H9 (cell line): ENCODE data around the gene KRT77. TPM values are rescaled to one million over a fixed set of nuclear protein-coding genes. Genes with fewer than 3 reads are reported as not detected.

Source experiments
- DNase-seq: peaks from one replicate; pipeline ENCODE4 v3.0.0-alpha.2; 2017
- H2AFZ ChIP-seq: one replicate; pipeline ENCODE4 v1.6.1; 2013; ENCODE audit warnings: mild to moderate bottlenecking, low read length, control low read depth, moderate library complexity
- H2AK5ac ChIP-seq: 2 replicates; pipeline ENCODE4 v1.6.1; 2013; ENCODE audit warnings: low read length, control low read depth, mixed read lengths; ENCODE audit not compliant: insufficient read length
- H2BK120ac ChIP-seq: one replicate; pipeline ENCODE4 v1.6.1; 2013; ENCODE audit warnings: low read depth, mild to moderate bottlenecking, low read length, control low read depth, inconsistent platforms; ENCODE audit not compliant: poor library complexity, severe bottlenecking
- H2BK12ac ChIP-seq: 2 replicates; pipeline ENCODE4 v1.6.1; 2013; ENCODE audit warnings: low read length, control low read depth, mixed read lengths, low read depth; ENCODE audit not compliant: insufficient read length
- H2BK15ac ChIP-seq: 2 replicates; pipeline ENCODE4 v1.6.1; 2013; ENCODE audit warnings: low read depth, low read length, control low read depth
- H2BK20ac ChIP-seq: one replicate; pipeline ENCODE4 v1.6.1; 2013; ENCODE audit warnings: low read depth, mild to moderate bottlenecking, low read length, control low read depth, inconsistent platforms; ENCODE audit not compliant: poor library complexity, severe bottlenecking
- H2BK5ac ChIP-seq: 2 replicates; pipeline ENCODE4 v1.6.1; 2013; ENCODE audit warnings: low read length, control low read depth, mixed read lengths; ENCODE audit not compliant: insufficient read length
- H3K14ac ChIP-seq: 2 replicates; pipeline ENCODE4 v1.6.1; 2013; ENCODE audit warnings: low read length, control low read depth; ENCODE audit not compliant: insufficient read depth
- H3K18ac ChIP-seq: 2 replicates; pipeline ENCODE4 v1.6.1; 2013; ENCODE audit warnings: low read depth, mild to moderate bottlenecking, mixed read lengths, low read length, control low read depth; ENCODE audit not compliant: insufficient read length
- H3K23ac ChIP-seq: 2 replicates; pipeline ENCODE4 v1.6.1; 2013; ENCODE audit warnings: low read length, control low read depth, mixed read lengths, low read depth; ENCODE audit not compliant: insufficient read length
- H3K23me2 ChIP-seq: 2 replicates; pipeline ENCODE4 v1.6.1; 2013; ENCODE audit warnings: low read depth, mild to moderate bottlenecking, mixed read lengths, low read length, control low read depth; ENCODE audit not compliant: insufficient read length, poor library complexity, severe bottlenecking
- H3K27ac ChIP-seq: 2 replicates; pipeline ENCODE4 v1.5.1; 2013; ENCODE audit warnings: low read length, control low read depth, mixed read lengths, low read depth; ENCODE audit not compliant: insufficient read length
- H3K27me3 ChIP-seq: 2 replicates; pipeline ENCODE4 v1.6.1; 2013; ENCODE audit warnings: low read length, control low read depth, inconsistent platforms; ENCODE audit not compliant: insufficient read depth
- H3K4ac ChIP-seq: 2 replicates; pipeline ENCODE4 v1.6.1; 2013; ENCODE audit warnings: low read depth, mild to moderate bottlenecking, control low read depth, inconsistent platforms, low read length, moderate library complexity
- H3K4me1 ChIP-seq: 2 replicates; pipeline ENCODE4 v1.6.1; 2013; ENCODE audit warnings: low read length, control low read depth, inconsistent platforms; ENCODE audit not compliant: insufficient read depth
- H3K4me2 ChIP-seq: 2 replicates; pipeline ENCODE4 v1.6.1; 2013; ENCODE audit warnings: low read length, control low read depth, mixed read lengths; ENCODE audit not compliant: insufficient read length, insufficient read depth
- H3K56ac ChIP-seq: 2 replicates; pipeline ENCODE4 v1.6.1; 2013; ENCODE audit warnings: low read depth, mild to moderate bottlenecking, mixed read lengths, low read length, control low read depth; ENCODE audit not compliant: insufficient read length
- H3K79me1 ChIP-seq: 2 replicates; pipeline ENCODE4 v1.6.1; 2013; ENCODE audit warnings: low read depth, mild to moderate bottlenecking, moderate library complexity, low read length, control low read depth, inconsistent platforms; ENCODE audit not compliant: insufficient read depth, poor library complexity, severe bottlenecking
- H3K79me2 ChIP-seq: 2 replicates; pipeline ENCODE4 v1.6.1; 2013; ENCODE audit warnings: low read length, control low read depth, inconsistent platforms; ENCODE audit not compliant: insufficient read depth
- H3K9ac ChIP-seq: 2 replicates; pipeline ENCODE4 v1.6.1; 2013; ENCODE audit warnings: low read length, control low read depth, mixed read lengths; ENCODE audit not compliant: insufficient read length; ENCODE audit errors: extremely low read depth
- H3K9me3 ChIP-seq: one replicate; pipeline ENCODE4 v1.6.1; 2013; ENCODE audit warnings: low read depth, low read length, inconsistent platforms; ENCODE audit not compliant: control insufficient read depth
- H3T11ph ChIP-seq: one replicate; pipeline ENCODE4 v1.6.1; 2013; ENCODE audit warnings: mild to moderate bottlenecking, low read length, control low read depth, inconsistent platforms
- H4K20me1 ChIP-seq: one replicate; pipeline ENCODE4 v1.6.1; 2013; ENCODE audit not compliant: control insufficient read depth, insufficient read length, insufficient read depth
- H4K5ac ChIP-seq: 2 replicates; pipeline ENCODE4 v1.6.1; 2013; ENCODE audit warnings: low read depth, mild to moderate bottlenecking, mixed read lengths, low read length, control low read depth; ENCODE audit not compliant: insufficient read length
- H4K8ac ChIP-seq: replicated peaks from 2 replicates; pipeline ENCODE4 v1.6.1; 2013; ENCODE audit warnings: low read length, control low read depth, mixed read lengths, low read depth; ENCODE audit not compliant: insufficient read length
- H4K91ac ChIP-seq: 2 replicates; pipeline ENCODE4 v1.6.1; 2013; ENCODE audit warnings: low read depth, mild to moderate bottlenecking, moderate library complexity, mixed read lengths, low read length, control low read depth; ENCODE audit not compliant: insufficient read length
- H3K27ac Mint-ChIP-seq, 3 experiments: 2 replicates in 2 of 3; 3 replicates in 1 of 3; pipeline ENCODE4 v1.8.0; 2020 to 2021; ENCODE audit warnings: mixed read lengths in 3 of 3, mild to moderate bottlenecking in 1 of 3, moderate library complexity in 1 of 3
- H3K27me3 Mint-ChIP-seq: 2 replicates; pipeline ENCODE4 v1.8.0; 2021; ENCODE audit warnings: low read depth, mild to moderate bottlenecking, moderate library complexity, mixed read lengths
- H3K36me3 Mint-ChIP-seq, 3 experiments: 2 replicates in 2 of 3; 3 replicates in 1 of 3; pipeline ENCODE4 v1.8.0; 2020 to 2021; ENCODE audit warnings: low read depth in 3 of 3, mixed read lengths in 3 of 3; ENCODE audit not compliant: insufficient read depth in 1 of 3
- H3K4me1 Mint-ChIP-seq, 2 experiments: 2 replicates each; pipeline ENCODE4 v1.8.0; 2020; ENCODE audit warnings: mixed read lengths in 2 of 2
- H3K4me3 Mint-ChIP-seq, 2 experiments: 2 replicates in 1 of 2; 3 replicates in 1 of 2; pipeline ENCODE4 v1.8.0; 2020 to 2021; ENCODE audit warnings: mild to moderate bottlenecking in 2 of 2, mixed read lengths in 2 of 2, moderate library complexity in 1 of 2
- H3K9me3 Mint-ChIP-seq, 2 experiments: 2 replicates in 1 of 2; 3 replicates in 1 of 2; pipeline ENCODE4 v1.8.0; 2020; ENCODE audit warnings: mild to moderate bottlenecking in 2 of 2, mixed read lengths in 2 of 2, moderate library complexity in 1 of 2
- WGBS: extraction: QIAGEN DNeasy Blood & Tissue Kit; methylation state at CpG from one replicate; pipeline ENCODE4 v1.1.7; 2013; ENCODE audit warnings: missing lambda C conversion rate, low lambda C conversion rate, mixed read lengths; ENCODE audit not compliant: insufficient read length; ENCODE audit errors: extremely low coverage; 5-methylcytosine and 5-hydroxymethylcytosine counted together
- total RNA-seq: library from RNA; stranded (reverse); gene quantifications from 2 replicates; pipeline ENCODE4 v1.2.1, GENCODE V29; 2021
- TF ChIP-seq, protein P1 (sequence below): fragments of 200-600 bp; sonication (generic); conservative IDR thresholded peaks from 3 replicates; pipeline ENCODE4 v1.8.0; 2021; ENCODE audit warnings: antibody characterized with exemption, mild to moderate bottlenecking

KRT77 gene
- total RNA-seq, 1 experiment from 2014 or later, result not detected

DNA sequence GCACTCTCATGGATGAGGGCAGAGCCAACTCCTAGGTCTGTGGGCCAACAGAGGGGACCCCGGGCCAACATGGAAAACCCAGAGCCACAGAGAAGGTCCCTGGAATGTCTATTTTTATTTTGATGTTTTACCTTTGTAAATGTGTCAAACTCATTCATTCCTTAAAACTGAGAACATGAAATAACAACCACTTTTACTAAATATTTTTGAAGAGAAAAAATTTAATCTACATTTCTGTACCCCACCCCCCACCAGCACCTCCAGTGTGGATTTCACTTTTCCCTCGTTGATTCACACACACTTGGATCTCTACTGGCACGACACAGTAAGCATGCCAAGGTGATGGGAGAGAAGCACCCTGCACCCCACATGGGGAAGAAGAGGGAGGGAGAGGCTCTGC is 6.7 kb downstream of the KRT77 start:
- Mint-ChIP-seq H3K36me3 (no peaks in the 10 kb centered on the region), H3K4me1 (peaks cover 15% of the 10 kb centered on the region in 2 experiments), H3K27me3 (peaks cover 33% of the 10 kb centered on the region), H3K27ac (no peak overlapping the region), H3K9me3 (no peaks in the 10 kb centered on the region), H3K4me3 (no peak overlapping the region)
- TF ChIP-seq, protein P1, sequence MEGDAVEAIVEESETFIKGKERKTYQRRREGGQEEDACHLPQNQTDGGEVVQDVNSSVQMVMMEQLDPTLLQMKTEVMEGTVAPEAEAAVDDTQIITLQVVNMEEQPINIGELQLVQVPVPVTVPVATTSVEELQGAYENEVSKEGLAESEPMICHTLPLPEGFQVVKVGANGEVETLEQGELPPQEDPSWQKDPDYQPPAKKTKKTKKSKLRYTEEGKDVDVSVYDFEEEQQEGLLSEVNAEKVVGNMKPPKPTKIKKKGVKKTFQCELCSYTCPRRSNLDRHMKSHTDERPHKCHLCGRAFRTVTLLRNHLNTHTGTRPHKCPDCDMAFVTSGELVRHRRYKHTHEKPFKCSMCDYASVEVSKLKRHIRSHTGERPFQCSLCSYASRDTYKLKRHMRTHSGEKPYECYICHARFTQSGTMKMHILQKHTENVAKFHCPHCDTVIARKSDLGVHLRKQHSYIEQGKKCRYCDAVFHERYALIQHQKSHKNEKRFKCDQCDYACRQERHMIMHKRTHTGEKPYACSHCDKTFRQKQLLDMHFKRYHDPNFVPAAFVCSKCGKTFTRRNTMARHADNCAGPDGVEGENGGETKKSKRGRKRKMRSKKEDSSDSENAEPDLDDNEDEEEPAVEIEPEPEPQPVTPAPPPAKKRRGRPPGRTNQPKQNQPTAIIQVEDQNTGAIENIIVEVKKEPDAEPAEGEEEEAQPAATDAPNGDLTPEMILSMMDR, result no peak
- Histone ChIP-seq H3K79me1 (no peaks in the 10 kb centered on the region), H3K4me2 (no peak overlapping the region), H3K23me2 (no peaks in the 10 kb centered on the region), H3K14ac (no peak overlapping the region), H4K91ac (no peak overlapping the region), H2BK120ac (no peak overlapping the region), H2AK5ac (no peak overlapping the region), H2BK12ac (no peak overlapping the region), H3K9ac (no peak overlapping the region), H3K27me3 (no peaks in the 10 kb centered on the region; the same call in 1 of the 2 replicates), H4K20me1 (no peaks in the 10 kb centered on the region), H3T11ph (no peak overlapping the region), H2BK20ac (no peak overlapping the region), H4K8ac (no peak overlapping the region), H3K18ac (no peak overlapping the region), H3K4ac (no peak overlapping the region), H3K27ac (no peak overlapping the region), H3K79me2 (no peaks in the 10 kb centered on the region), H3K23ac (no peak overlapping the region), H2BK15ac (no peak overlapping the region), H3K4me1 (no peaks in the 10 kb centered on the region), H3K56ac (no peak overlapping the region), H3K9me3 (no peaks in the 10 kb centered on the region), H2BK5ac (no peak overlapping the region), H4K5ac (no peak overlapping the region), H2AFZ (no peak overlapping the region)
- DNase-seq, result no peak
- no CpG with 5 or more reads among the region's 3 CpGs for WGBS
